Body of pancreas (tissue), 4 donors: Measurements from ENCODE around the gene ACTL8.

Experiments used
- POLR2A ChIP-seq, 3 donors: fragments of 450-650 bp; IDR thresholded peaks; one replicate each; pipeline ENCODE4 v1.6.1; 2016; ENCODE audit warnings: antibody characterized with exemption in 3 of 3, mild to moderate bottlenecking in 2 of 3
- TF ChIP-seq, protein P1 (sequence below), 7 experiments: fragments of 450-650 bp in 4 of 7; fragments of 200-600 bp in 3 of 7; sonication (generic) in 3 of 7; IDR thresholded peaks; one replicate each; pipeline ENCODE4 v1.5.1; 2016 to 2019; ENCODE audit warnings: antibody characterized with exemption in 7 of 7

DNA sequence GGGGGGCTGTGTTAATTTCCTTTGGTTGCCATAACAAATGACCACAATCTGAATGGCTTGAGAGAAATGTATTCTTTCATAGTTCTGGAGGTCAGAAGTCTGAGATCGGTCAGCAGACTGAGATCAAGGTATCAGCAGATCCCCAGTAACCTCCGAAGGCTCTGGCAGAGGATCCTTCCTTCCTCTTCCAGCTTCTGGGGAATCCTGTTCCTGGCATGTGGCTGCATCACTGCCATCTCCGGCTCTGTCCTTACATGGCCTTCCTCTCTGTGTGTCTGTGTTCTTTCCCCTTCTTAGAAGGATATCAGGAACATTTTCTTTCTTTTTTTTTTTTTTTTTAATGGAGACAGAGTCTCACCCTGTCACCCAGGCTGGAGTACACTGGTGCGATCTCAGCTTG, 25.8 kb downstream of the ACTL8 start:
- TF ChIP-seq, protein P1, sequence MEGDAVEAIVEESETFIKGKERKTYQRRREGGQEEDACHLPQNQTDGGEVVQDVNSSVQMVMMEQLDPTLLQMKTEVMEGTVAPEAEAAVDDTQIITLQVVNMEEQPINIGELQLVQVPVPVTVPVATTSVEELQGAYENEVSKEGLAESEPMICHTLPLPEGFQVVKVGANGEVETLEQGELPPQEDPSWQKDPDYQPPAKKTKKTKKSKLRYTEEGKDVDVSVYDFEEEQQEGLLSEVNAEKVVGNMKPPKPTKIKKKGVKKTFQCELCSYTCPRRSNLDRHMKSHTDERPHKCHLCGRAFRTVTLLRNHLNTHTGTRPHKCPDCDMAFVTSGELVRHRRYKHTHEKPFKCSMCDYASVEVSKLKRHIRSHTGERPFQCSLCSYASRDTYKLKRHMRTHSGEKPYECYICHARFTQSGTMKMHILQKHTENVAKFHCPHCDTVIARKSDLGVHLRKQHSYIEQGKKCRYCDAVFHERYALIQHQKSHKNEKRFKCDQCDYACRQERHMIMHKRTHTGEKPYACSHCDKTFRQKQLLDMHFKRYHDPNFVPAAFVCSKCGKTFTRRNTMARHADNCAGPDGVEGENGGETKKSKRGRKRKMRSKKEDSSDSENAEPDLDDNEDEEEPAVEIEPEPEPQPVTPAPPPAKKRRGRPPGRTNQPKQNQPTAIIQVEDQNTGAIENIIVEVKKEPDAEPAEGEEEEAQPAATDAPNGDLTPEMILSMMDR (IDR thresholded peaks at IDR 0.05), result no peak
- no peak for TF ChIP-seq POLR2A (IDR thresholded peaks at IDR 0.05)
